T-helper 1 cell (primary cell): ENCODE results near the gene OR51L1.
A peak's percentile ranks its signal among the peaks of the same experiment; 100 is the strongest.
"Not testable (repeated sequence)": the region's sequence is repeated elsewhere in the genome, so short reads cannot be mapped to it uniquely, and the experiment has no call there.

Experiments used
- DNase-seq, 5 donors: peaks; one replicate each; pipeline ENCODE4 v3.0.0-alpha.2; 2012 to 2020
- total RNA-seq, 4 donors: gene quantifications; one replicate each; lab custom pipeline; 2026; lab: John Stamatoyannopoulos, UW

The OR51L1 gene
- total RNA-seq, result 0 reads per million in 4 donors

- DNase-seq, result no peak
These were observed at the start of gene OR51L1 for GRCh38 chr11:4994551-4994950. Gene OR51L1 (plus strand): TSS chr11:4994851. CDS start chr11:4998983, 4,132 bp downstream.

GRCh38 chr11:4947505-4947904 is 47.1 kb upstream of the OR51L1 start, which contains the start of gene OR51A4:
Gene OR51A4 (minus strand): TSS chr11:4947605. CDS start chr11:4947100, 505 bp downstream.
- no peak for DNase-seq

DNA sequence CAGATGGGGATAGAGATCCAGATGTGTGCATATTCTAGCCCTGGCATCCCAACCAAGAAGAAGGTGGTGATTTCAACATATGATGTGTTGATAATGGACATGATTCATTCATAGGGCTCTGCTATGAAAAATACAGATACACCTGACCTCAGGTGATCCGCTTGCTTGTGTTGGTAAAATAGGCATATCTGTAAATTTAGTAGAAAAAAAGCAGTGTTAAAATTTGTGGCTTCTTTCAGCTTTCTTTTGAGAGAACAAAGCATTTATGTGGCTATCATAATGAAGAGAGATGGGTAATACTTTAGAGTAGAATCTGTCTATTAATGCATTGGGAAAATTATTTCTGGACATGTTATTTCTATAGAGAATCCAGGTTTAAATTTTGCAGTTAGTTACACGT is 39.0 kb upstream of the OR51L1 start, which contains the start of gene OR51A2:
Gene OR51A2, minus strand, starts transcription at position 101 of the 400 bp plus-strand sequence. Its CDS starts 0 bp downstream, at position 101.
- not testable (repeated sequence) for DNase-seq

DNA sequence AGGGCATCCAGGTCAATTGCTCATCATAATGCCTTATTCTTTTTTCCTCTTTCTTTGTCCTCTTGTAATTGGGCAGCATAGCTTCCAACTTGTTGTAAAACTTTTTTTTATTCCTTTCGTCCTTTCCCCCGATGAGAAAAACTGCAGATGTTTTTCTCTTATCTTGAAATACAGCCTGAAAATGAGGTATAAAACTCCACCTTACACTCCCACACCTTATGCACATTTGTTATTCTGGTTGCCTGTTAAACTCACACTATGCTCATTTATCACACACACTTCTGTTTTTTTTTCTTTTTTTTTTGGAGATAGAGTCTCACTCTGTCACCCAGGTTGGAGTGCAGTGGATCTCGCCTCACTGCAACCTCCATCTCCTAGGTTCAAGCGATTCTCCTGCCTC is 37.3 kb upstream of the OR51L1 start:
- DNase-seq, result no peak

- no peak for DNase-seq
These were observed 33.8 kb upstream of the OR51L1 start for GRCh38 chr11:4960877-4961276.

GRCh38 chr11:4962816-4963215 is 31.8 kb upstream of the OR51L1 start:
- DNase-seq, result no peak

GRCh38 chr11:4975436-4975835 is 19.2 kb upstream of the OR51L1 start:
- DNase-seq, result no peak

DNA sequence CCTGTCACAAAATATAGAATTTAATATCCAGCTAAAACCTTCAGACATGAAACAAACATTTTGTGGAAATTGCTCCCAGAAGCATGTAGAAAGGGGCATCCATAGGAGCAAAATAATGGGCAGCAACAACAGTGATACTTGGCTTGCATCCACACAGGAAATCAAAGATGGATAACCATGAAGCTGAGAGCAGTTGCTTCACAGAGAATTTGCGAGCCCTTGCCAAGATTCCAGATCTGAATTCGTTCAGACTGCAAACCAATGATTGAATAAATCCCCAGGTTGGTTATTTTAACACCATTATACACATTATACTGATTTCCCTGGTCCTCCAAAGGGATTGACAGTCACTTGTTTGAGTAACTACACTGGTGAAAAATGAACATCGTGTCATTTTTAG is 15.6 kb upstream of the OR51L1 start:
- DNase-seq, result no peak

DNA sequence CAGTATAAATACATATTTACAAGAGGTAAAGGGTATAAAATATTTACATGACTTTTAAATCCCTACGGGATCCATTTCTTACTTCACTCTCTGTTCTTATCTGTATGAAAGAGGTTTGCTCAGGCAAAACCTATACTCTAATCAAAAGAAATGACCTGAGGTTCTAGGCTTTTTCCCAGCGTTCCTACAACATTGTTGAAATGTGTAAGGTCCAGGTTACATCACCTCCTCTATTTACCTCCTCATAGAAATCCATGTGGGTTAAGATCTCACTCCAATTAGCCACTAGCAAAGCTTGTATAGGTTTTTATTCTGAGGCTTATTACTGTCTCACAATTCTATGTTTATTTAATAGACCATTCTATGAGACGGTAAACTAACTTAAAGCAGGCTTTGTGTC is 12.0 kb upstream of the OR51L1 start:
- DNase-seq, result no peak

DNA sequence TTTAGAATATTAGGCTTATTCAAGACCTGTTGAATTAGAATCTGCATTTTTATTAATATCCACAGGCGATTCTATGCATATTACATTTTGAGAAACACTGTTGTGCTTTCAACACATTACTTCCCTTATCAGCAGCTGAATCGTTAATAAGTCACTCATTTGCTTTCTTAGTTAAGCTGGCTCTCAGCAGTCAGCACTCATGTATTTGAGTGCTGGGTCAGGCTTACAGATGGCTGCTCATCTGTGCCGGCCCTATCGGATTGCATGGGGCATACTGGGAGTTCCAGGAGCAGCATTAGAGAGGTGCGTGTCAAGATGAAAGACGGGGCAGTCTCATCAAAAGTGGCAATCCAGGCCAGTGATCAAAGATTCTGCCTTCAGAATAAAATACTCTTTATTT is 10.8 kb upstream of the OR51L1 start:
- no peak for DNase-seq

- no peak for DNase-seq
These were observed 3.6 kb upstream of the OR51L1 start for GRCh38 chr11:4991060-4991459.

DNA sequence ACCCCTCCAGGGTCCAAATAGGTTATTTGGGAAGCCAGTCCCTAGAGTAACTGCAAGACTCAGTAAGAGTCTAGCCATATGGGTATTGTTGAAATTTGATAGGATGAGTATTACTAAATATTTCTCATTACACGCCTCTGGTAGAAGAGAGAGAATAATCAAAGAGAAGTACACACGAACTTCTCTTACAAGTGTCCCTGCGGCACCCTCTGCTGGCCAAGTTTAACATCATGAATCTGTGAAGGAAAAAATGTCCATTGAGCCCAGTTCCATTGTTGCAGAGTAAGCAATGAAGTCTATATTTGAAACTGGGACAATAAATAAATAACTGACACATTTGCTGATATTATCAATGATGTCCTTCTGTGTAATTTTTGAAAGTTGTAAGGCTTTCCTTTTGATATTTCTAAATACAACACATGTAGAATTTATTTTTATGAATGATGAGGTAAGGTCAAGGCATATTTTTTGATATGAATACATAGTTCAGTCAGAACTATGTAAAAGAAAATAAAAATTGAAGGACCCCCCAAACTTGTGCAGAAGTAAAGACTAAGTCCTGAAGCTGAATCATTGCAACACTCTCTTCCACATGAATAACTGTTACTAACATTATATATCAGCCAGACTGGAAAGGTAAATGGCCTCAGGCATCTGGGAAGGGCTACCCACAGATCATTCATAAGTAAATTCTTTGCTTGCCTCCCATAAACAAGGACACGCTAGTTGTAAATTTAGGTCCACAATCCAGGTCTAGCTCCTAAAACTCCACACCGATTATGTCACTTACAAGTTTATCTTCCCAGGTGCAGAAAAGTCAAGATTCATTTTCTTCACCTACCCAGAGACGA is 10.0 kb downstream of the OR51L1 start:
- peak in 1 of 5 donors; percentile 18 for DNase-seq

DNA sequence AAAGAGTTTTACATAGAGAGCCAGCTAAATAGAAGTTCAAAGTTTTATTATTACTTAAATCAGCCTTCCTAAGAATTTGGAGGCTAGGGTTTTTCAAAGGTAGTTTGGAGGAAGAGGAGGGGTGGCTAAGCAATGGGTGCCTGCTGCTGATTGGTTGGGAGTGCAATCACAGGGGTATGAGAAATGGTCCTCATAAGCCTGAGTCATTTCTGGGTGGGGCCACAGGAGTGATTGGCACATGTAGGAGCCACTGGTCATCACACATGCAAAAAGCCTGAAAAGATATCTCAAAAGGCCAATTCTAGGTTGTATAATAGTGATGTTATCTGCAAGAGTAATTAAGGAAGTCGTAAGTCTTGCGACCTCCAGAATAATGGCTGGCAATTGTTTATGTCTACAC is 12.9 kb downstream of the OR51L1 start:
- DNase-seq, result no peak

DNA sequence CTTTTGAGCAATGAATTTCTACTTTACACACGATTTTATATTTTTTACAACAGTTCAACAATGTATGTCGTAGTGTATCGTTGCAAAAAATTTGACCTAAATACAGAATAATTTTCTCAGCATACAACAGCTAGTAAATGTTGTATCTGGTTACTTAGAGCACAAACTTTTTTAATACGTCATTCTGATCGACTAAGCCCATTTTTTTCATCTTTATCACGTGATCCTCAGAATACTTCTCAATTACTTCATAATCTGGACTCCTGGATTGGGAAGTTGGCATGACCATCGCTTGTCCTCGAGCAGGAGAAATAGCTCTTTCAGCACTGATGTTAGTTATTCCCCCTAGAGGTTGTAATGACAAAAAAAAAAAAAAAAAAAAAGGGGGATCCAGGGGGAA is 16.6 kb downstream of the OR51L1 start:
- DNase-seq, result no peak

GRCh38 chr11:5013012-5013411 is 18.4 kb downstream of the OR51L1 start:
- DNase-seq, result no peak

GRCh38 chr11:5021996-5022395 is 27.3 kb downstream of the OR51L1 start:
- no peak for DNase-seq

GRCh38 chr11:5036669-5037068 is 42.0 kb downstream of the OR51L1 start:
- no peak for DNase-seq

DNA sequence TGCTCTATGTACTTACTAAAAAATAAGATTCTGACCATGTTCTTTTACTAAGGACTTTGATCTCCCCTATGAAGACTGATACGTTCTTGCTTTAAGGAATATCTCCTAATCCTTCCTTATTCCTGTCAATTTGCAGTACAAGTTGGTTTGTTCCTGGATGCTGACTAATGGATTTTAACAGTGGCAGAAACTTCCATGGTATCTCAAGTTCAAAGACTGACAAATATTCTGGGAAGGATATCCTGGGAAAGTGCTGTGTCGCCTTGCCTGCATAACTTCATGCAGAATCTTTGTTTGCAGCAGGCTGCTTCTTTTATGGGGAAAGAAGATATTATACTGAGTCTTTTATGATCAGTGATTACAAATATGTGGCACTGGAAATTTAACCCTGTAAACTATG is 43.3 kb downstream of the OR51L1 start:
- no peak for DNase-seq

- no peak for DNase-seq
These were observed 43.7 kb downstream of the OR51L1 start for GRCh38 chr11:5038341-5038740.

DNA sequence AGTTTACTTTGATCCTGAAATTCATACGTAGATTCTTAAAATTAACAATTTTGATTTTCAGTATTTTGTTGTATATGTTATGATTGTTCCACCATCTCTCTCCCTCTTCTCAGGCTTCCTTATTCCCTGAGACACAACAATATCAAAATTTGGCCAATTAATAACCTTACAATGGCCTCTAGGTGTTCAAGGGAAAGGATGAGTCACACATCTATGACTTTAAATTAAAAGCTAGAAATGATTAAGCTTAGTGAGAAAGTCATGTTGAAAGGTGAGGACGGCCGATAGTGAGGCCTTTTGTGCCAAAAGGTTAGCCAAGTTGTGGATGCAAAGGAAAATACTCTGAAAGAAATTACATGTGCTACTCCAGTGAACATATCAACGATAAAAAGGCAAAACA is 46.2 kb downstream of the OR51L1 start:
- DNase-seq, result no peak

DNA sequence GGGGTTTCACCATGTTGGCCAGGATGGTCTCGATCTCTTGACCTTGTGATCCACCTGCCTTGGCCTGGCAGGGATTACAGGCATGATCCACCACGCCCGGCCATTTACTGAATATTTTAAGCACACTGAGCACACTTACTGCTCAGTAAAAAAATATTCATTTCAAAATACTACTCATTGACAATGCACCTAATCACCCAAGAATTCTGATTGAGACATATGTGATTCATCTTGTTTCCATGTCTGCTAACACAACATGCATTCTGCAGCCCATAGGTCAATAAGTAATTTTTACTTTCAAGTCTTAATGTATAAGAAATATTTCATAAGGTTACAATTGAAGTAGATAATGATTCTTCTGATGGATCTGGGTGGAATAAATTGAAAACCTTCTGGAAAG is 47.4 kb downstream of the OR51L1 start:
- no peak for DNase-seq

- DNase-seq, result no peak
These were observed 48.7 kb downstream of the OR51L1 start for GRCh38 chr11:5043380-5043779.

DNA sequence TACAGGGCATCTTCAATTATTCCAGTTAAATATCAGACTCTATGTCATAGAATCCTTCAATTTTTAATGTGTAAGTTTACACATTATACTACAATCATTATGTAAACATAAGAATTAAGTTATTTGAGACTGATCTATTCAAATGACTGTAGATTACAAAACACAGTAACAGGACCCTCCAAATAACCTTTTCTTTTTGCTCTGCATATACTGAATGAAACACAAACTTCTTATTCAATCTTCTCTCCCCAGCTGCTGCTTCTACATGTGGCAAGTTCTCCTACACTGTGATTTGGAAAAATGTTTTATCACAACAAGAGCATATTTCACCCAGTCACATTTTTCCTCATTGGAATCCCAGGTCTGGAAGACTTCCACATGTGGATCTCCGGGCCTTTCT is 51.6 kb downstream of the OR51L1 start, which contains the start of gene OR52J3:
Gene OR52J3, plus strand, starts transcription at position 301 of the 400 bp plus-strand sequence. Its CDS starts 0 bp downstream, at position 301.
- DNase-seq, result no peak

GRCh38 chr11:5046754-5047330 is 52.2 kb downstream of the OR51L1 start:
- DNase-seq, result no peak
